Measurements from ENCODE around the gene SEMA6A. TPM values are rescaled to one million over a fixed set of nuclear protein-coding genes. Genes with fewer than 3 reads are reported as not detected.
A peak's percentile ranks its signal among the peaks of the same experiment; 100 is the strongest.
"Not testable (repeated sequence)": the region's sequence is repeated elsewhere in the genome, so short reads cannot be mapped to it uniquely, and the experiment has no call there.

Gene SEMA6A
- total and polyA plus RNA-seq, 8 donors, result 8.9 to 24.5 (median 14.1) TPM

DNA sequence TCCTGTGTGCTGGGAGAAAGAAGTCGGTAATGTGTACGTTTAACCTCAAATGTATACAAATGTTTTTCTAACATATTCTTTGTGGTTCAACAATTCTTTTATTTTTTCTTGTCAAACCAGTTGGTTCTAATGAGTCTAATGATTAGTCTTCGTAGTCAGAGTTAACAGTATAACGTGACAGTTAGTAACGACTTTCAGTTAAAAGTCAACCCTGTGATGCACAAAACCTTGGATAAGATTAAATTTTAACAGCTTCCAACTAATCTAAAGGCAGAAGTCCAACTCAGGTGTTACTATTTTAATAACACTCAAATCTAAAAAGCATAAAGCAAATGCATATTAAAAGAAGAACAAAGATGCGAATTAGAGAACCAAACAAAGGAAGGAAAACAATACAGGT is 47.0 kb downstream of the SEMA6A start:
- TF ChIP-seq CTCF (IDR thresholded peaks at IDR 0.05), result no peak
- H3K9me3 ChIP-seq, result no peaks in the 10 kb centered on the region
- intact Hi-C loops (cut with DNase I), result no loop called here
- H3K4me1 ChIP-seq, result peaks cover 13 to 24% (median 19%) of the 10 kb centered on the region in 3 donors
- no peak for DNase-seq
- 13 to 16% methylated on average over 6 of the region's 6 CpGs for WGBS, 2 donors
- H3K4me3 ChIP-seq, result no peak overlapping the region
- H3K36me3 ChIP-seq, result no peaks in the 10 kb centered on the region
- no peaks in the 10 kb centered on the region for H3K27me3 ChIP-seq
- peak in 3 of 4 donors; percentile 44 to 71 (median 68) for ATAC-seq
- FAIRE-seq, result peak; percentile 72
- peak overlapping the region in 1 of 4 donors; percentile 20 for H3K27ac ChIP-seq

GRCh38 chr5:116525674-116526073 is 48.9 kb downstream of the SEMA6A start:
- H3K4me1 ChIP-seq, result peaks cover 13 to 24% (median 19%) of the 10 kb centered on the region in 3 donors
- WGBS, 2 donors, result 56 to 63% methylated on average over 3 of the region's 3 CpGs
- peak; percentile 13 for FAIRE-seq

GRCh38 chr5:116524966-116525365 is 49.7 kb downstream of the SEMA6A start:
- Histone ChIP-seq H3K36me3 (no peaks in the 10 kb centered on the region), H3K4me1 (peaks cover 13 to 24% (median 19%) of the 10 kb centered on the region in 3 donors), H3K9me3 (no peaks in the 10 kb centered on the region), H3K27me3 (no peaks in the 10 kb centered on the region), H3K4me3 (no peak overlapping the region), H3K27ac (peak overlapping the region in 1 of 4 donors; percentile 40)
- FAIRE-seq, result no peak
- no peak for TF ChIP-seq CTCF (IDR thresholded peaks at IDR 0.05)
- peak in 3 of 4 donors; percentile 17 to 64 (median 33) for ATAC-seq
- intact Hi-C loops (cut with DNase I), result no loop called here
- WGBS, 2 donors, result 21 to 27% methylated on average over 2 of the region's 2 CpGs
- no peak for DNase-seq

More at GRCh38 chr5:116525674-116526073, 48.9 kb downstream of the SEMA6A start:
- H3K36me3 ChIP-seq, result no peaks in the 10 kb centered on the region
- no peak for ATAC-seq
- DNase-seq, result no peak
- peak overlapping the region in 2 of 4 donors; percentile 19 to 40 for H3K27ac ChIP-seq
- intact Hi-C loops (cut with DNase I), result no loop called here
- no peak overlapping the region for H3K4me3 ChIP-seq
- TF ChIP-seq CTCF (IDR thresholded peaks at IDR 0.05), result no peak
- no peaks in the 10 kb centered on the region for H3K9me3 ChIP-seq
- no peaks in the 10 kb centered on the region for H3K27me3 ChIP-seq

DNA sequence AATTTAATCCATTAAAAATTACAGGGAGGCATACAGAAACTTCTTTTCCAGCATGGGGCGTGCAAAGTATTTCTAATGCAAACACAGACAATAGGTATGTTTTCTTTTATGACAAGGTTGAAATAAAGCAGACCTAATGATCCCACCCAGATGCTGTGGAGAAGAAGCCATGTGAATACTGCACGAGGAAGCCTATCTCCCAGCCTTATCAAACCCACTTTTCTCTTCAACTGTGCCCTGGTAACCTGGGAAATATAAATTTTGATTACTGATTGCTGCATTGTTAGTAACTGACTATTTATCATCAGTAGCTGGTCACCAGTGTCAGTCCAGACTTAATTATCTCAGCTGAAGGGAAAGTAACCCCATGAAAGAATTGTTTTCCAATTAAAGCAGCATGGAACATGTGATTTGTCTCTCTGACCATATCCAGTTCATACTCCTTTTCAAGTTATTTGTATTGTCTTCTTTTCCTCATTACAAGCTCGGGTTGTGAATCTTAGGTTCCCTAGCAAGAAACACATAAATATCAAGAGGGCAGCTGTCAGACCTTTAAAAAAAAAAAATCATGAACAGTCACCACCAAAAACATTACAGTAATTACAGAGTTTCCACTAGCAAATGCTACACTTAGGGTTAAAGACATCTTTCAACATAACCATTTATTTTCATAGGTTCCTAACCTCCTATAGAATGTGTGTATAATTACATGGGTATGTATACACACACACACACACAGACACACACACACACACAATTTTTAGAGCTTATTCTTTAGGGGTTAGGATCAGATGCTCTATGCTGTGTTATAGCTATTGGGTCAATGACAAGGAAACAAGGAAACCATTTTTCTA is 50.3 kb downstream of the SEMA6A start:
- no peak for FAIRE-seq
- no peak for ATAC-seq
- 54 to 60% methylated on average over 3 of the region's 3 CpGs for WGBS, 2 donors
- Histone ChIP-seq H3K27me3 (no peaks in the 10 kb centered on the region), H3K27ac (peak overlapping the region in 1 of 4 donors; percentile 20), H3K4me3 (no peak overlapping the region), H3K36me3 (no peaks in the 10 kb centered on the region), H3K4me1 (peaks cover 13 to 19% (median 19%) of the 10 kb centered on the region in 3 donors), H3K9me3 (no peaks in the 10 kb centered on the region)
- no peak for DNase-seq
- intact Hi-C loops (cut with DNase I), result no loop called here
- no peak for TF ChIP-seq CTCF (IDR thresholded peaks at IDR 0.05)

DNA sequence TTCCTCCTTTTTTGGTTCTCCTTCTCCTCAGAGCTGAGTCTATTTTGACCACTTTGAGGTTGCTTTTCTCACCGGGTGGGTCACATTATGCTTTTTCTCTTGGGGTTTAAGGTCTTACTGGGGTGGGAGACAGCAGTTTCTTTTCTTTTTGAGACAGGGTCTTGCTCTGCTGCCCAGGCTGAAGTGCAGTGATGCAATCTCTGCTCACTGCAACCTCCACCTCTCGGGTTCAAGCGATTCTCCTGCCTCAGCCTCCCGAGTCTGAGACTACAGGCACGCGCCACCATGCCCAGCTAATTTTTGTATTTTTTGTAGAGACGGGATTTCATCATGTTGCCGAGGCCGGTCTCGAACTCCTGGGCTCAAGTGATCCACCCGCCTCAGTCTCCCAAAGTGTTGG is 51.4 kb downstream of the SEMA6A start:
- intact Hi-C loops (cut with DNase I); ATAC-seq; DNase-seq; FAIRE-seq; H3K4me3 ChIP-seq; H3K36me3 ChIP-seq; H3K9me3 ChIP-seq; H3K27ac ChIP-seq; H3K27me3 ChIP-seq: not testable (repeated sequence)
- WGBS, 2 donors, result 97 to 99% methylated on average over 11 of the region's 11 CpGs
- peaks cover 11 to 18% (median 16%) of the 10 kb centered on the region in 3 donors for H3K4me1 ChIP-seq
